IPS DF 19.7 (cell line): ENCODE measurements around the gene SUGCT.
A peak's percentile ranks its signal among the peaks of the same experiment; 100 is the strongest.

ENCODE experiments used
- DNase-seq: peaks from one replicate; pipeline ENCODE4 v3.0.0-alpha.2; 2013; ENCODE audit warnings: low read depth, low spot score

The SUGCT gene

GRCh38 chr7:40673285-40673684 is 538.5 kb downstream of the SUGCT start:
- DNase-seq: no peak

GRCh38 chr7:40674316-40674715 is 539.5 kb downstream of the SUGCT start:
- DNase-seq: no peak

DNA sequence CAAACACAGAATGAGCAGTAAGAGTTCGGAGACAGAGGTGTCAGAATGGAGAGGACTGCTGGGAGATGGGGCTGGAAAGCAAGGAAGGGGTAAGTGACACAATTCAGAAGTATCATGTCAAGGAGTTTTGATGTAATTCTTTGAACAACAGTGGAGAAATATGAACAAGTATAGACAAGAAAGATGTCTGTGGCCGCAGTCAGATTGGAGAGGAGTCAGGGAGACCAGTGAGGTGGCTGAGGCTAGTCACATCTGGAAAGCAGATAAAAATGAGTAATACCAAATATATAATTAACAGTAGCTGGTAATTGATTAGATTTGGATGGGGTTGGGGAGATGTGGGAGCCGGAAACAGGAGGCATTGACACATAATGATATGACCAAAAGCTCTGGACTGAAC is 540.9 kb downstream of the SUGCT start:
- DNase-seq: no peak

DNA sequence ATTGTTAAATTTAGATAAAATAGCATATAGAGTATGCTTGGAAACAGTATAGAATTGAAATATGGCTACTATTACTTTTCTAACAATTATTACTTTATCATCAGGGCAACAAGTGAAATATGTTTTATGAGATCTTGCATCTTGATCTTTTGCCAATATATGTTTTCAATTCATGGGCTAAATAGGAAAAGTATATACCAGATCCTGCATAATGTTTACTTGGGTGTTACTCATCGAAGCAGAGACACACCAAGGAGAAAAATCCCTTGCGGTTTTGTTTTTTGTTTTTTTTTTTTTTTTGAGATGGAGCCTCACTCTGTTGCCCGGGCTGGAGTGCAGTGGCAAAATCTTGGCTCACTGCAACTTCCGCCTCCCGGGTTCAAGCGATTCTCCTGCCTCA is 541.4 kb downstream of the SUGCT start:
- no peak for DNase-seq

DNA sequence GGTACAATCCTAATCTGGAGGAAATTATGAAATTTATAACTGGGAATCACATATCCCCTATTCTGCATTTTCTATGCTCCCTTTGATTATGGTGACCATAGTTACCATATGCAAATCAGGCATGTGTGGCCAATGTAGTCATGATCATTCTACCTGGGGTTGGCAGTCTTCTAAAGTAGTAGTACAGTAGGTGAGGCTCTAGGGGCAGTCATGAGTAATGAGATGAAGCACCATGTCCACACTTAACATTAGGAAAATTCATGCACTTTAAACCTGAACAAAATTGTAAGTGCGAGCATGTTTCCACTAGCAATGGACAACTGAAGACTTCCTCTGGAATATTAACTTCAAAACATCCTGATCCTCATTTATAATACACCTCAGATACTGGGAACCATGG is 545.9 kb downstream of the SUGCT start:
- peak; percentile 17 for DNase-seq

DNA sequence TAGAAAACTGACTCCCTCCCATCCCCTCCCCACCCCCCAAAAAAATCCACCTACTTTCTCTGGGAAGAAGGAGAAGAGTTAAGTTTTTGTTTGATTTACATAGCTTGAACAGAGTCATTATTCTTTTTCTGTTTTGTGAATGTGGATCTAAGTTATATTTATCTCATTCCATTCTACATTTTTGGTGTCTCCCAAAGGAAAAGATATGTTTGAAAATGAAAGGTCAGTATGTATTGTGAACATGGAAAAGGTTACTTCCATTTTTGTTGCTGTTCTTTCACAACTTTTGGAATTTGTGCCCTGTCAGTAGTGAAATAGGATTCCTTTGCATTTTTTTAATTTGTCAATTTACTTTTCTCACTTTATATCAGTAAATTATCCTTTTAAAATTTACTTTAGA is 547.9 kb downstream of the SUGCT start:
- no peak for DNase-seq

DNA sequence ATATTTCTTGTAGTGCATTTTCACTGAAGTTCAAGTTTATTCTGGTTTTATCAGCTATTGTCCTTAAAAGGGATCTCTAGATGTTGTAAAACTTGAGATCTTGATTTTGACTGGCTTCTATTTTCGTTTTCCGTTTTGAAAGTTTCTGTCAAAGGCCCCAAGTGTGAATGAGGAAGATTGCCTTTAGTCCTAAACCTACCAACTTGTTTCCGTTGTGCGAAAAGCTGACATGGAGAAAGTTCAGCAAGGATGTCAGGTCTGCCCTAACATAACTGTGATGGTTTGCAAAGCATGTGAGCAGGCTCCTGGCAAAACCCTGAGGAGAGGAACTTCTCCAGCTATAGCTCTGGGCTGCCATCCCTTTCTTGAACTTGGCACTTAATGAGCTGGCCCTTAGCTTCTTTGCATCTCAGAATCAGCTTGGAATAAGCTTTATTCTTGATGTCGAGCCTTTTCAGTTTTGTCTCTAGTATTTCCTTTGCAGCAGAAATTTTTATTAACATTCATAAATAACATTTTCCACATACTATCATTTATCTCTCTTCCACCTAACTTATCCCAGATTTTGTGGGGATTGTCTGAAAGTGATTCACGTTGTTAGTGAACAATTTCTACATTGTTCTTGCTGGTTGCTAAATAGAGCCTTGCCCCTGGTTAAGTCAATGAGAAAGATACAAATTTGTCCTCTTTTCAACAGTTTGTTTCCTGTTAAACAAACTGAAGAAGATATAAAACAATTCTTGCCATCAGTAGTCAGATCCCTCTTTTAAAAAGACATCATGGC is 559.4 kb downstream of the SUGCT start:
- DNase-seq: no peak

DNA sequence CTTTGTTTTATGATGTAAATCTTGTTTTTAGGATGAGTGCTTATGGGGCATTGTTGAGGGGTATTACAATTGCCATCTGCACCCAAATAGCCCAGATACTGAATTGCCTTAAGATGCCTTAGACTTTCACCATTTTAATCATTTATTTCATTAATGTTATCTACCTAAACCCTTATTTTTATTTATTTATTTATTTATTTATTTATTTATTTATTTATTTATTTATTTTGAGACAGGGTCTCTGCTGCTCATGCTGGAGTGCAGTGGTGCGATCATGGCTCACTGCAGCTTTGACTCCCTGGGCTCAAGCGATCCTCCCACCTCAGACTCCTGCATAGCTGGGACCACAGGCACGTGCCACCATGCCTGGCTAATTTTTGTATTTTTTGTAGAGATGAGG is 560.2 kb downstream of the SUGCT start:
- no peak for DNase-seq

DNA sequence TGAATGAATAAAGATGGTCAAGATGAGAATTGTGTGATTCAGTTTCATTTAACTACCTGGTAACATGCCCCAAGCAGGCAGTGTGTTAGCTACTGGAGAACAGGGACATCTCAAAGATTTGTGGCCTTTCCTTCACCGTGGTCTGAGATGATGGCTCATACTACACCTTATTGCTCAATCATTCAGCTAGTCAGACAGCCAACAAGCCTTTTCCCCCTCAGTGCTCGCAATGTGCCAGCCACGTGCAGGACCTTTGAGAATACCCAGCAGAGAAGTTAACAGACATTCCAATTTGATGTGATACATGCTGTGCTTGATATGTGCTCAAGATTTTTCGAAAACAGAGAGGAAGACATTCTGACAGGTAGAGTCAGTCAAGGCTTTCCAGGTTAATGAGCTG is 562.8 kb downstream of the SUGCT start:
- DNase-seq: no peak

- DNase-seq: no peak
Observed at GRCh38 chr7:40698214-40698920, 563.6 kb downstream of the SUGCT start.

GRCh38 chr7:40698921-40699260 is 564.1 kb downstream of the SUGCT start:
- no peak for DNase-seq

DNA sequence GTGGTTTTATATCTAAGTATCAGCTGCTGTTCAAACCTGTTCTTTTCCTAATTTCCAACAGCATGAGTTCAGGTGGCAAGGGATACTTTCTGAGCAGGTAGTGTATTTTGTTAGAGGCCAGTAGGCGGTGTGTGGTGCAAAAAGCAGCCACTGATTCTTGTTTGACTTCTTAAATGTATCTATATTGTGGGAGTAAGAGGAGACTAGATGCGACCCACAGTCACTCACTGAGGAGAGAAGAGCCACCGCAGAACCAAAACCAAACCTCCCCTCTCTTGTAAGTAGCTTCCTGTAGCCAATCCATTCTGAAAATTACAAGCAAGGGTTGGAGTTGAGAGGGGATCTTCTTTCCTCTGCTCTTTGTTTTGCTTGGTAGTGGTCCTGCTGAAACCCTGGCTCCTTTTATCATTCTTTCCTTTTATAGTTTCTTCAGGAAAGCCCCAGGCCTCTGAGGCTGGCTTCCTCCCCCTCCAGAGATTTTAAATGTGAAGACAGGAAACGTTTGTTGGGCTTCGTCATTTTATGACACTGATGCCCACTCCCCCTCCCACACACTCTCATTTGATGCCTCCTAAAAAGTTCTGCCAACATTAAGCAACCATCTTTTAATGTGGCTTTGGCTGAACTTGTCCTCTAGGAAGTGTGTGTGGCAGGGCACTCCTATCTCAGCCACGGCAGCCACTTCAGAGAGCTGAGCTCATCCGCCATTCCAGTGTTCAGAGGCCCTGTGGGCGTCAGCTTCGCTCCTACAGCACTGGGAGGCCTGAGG is 566.0 kb downstream of the SUGCT start:
- no peak for DNase-seq

DNA sequence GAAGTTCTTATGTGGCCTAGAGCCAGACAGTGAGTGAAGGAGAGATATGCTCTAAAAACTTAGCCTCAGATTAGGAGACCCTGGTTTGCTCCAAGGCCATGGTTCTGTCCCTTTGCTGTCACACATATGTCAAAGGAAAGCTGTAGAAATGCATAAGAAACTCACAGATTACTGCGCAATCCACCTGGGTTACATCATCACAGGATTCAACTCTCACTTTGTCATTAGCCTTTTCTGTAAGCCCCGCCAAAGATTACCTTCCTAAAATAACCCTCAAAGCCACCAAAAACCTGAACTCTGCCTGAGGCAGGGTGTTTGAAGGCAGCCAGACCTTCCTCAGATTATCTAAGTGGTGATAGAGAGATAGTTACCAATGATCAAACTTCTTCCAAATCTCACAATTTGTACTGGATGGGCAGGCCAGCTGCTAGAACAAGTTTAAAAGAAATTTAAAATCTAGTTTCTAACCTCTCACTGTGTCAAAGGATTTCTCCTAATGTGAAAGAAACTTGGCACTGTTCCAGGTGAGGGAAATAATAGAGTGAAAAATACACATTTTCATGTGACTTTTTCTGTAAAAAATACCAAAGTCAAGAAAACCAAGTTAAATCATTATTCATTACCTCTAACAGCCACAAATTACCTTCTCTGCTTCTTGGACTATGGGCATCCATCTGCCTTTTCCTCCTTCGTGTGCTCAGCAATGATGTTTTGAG is 567.2 kb downstream of the SUGCT start:
- no peak for DNase-seq

GRCh38 chr7:40704172-40704571 is 569.4 kb downstream of the SUGCT start:
- no peak for DNase-seq

- no peak for DNase-seq
Observed at GRCh38 chr7:40706829-40707228, 572.0 kb downstream of the SUGCT start.

- DNase-seq: no peak
Observed at GRCh38 chr7:40709062-40709964, 574.5 kb downstream of the SUGCT start.

GRCh38 chr7:40711706-40712105 is 576.9 kb downstream of the SUGCT start:
- DNase-seq: no peak

GRCh38 chr7:40714363-40715052 is 579.7 kb downstream of the SUGCT start:
- no peak for DNase-seq

GRCh38 chr7:40715053-40715430 is 580.2 kb downstream of the SUGCT start:
- DNase-seq: no peak

- DNase-seq: no peak
Observed at GRCh38 chr7:40716052-40716451, 581.2 kb downstream of the SUGCT start.
